ENCODE measurements around the gene SLC15A4.

The SLC15A4 gene

GRCh38 chr12:128755566-128755965 lies 68.2 kb downstream of the SLC15A4 start:
- FAIRE-seq (no peak), DNase-seq (ENCODE audit: low spot score) (no peak)

DNA sequence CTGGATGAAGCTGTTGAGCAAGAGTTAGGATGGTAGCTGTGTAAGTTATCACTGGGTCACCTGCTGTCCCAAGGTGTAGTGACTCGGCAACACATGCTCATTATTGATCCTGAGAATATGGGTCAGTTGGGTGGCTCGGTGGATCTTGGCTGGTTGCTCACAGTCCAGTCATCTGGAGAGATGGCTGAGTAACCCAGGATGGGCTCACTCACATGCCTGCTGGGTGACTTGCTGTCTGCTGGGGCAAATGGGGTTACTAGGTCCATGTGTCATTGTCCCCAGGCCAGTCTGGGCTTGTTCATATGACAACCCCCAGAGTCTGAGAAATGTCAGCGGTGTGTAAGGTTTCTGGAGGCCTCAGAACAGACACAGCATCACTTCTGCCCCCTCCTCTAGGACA lies 69.5 kb downstream of the SLC15A4 start:
- DNase-seq (ENCODE audit: low spot score), result no peak
- no peak for FAIRE-seq

DNA sequence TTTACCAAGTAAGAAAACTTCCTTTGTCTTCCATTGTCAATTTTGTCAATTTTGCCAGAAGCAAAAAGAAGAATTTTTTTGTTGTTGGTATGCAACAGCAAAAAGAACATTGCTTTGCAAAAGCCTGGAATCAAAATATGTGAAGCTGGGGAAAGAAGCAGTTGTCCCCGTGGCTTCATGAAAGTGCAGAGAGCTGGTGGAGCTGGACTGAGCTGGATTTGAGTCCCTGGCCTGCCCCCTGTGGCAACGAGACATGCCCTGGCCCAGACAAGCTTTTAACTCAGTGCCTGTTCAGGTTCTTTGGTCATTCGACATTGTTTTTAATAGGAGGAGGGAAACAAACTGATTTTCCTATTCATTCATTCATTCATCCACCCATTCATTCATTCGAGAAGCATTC lies 70.3 kb downstream of the SLC15A4 start:
- FAIRE-seq (no peak), DNase-seq (ENCODE audit: low spot score) (no peak)

DNA sequence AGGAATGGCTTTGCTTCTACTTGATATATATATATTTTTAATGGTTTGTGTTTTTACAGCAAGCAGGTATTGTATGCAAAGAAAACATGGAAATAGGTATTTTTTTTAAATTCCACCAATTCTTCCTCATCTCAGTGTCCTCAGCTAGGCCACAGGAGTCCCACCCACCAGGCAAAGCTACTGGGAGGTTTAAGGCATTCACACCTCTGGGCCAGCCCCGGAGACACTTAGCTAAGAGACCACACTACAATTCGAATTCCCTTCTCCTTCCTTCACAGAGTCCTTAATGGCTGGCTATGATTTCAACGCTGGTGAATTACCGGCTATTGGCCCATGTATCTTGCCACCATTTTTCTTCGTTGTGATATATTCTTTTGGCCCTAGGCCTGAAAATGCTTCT lies 71.4 kb downstream of the SLC15A4 start:
- no peak for FAIRE-seq
- DNase-seq (ENCODE audit: low spot score), result no peak

DNA sequence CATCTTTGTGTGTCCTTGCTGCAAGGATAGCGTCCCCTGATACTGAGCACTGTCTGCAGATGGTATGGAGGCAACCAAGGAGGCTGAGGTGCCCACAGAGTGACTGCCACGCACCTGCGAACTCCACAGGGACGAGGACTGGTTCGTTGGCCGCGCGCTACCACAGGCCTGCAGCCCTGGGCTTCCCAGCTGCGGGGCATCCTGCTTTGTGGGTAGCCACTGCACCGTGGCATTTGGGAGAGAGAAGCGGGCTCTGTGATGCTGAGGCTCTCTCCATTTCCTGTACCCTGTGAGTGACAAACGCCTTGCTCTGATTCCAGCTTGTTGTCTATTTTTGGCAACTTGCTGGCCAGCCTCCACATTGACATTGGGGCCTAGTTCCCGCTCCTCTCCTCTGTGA lies 76.3 kb downstream of the SLC15A4 start:
- DNase-seq (ENCODE audit: low spot score) (no peak), FAIRE-seq (no peak)

GRCh38 chr12:128745772-128746689 lies 77.7 kb downstream of the SLC15A4 start:
- FAIRE-seq, result no peak
- no peak for DNase-seq (ENCODE audit: low spot score)

DNA sequence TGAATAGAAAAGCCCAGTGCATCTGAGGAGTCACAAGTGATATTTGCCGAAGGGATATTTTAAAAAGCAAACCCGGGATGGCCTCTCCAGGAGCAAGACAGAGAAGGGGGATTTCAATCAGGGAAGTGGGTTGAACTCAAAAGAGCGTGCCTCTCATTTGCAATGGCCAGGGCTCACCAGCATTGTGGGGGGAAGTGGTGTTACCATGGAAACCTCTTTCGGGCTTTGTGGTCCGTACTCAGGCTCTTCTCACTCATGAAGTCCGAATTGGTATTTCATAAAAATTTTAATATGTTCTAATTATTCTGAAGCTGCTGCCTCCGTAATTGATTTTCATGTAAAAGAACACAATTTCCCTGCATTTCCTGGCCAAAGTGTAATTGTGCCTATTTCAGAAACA lies 79.8 kb downstream of the SLC15A4 start:
- FAIRE-seq (no peak), DNase-seq (ENCODE audit: low spot score) (no peak)

All from urothelium cell line (cell line).